AG09319 (cell line): ENCODE results near the gene PTPRN.
"Not testable (repeated sequence)": the region's sequence is repeated elsewhere in the genome, so short reads cannot be mapped to it uniquely, and the experiment has no call there.

Experiments
- DNase-seq: peaks from one replicate; pipeline ENCODE4 v3.0.0-alpha.2; 2010; ENCODE audit warnings: low read depth; ENCODE audit errors: extremely low read depth
- TF ChIP-seq, protein P1 (sequence below): IDR thresholded peaks from 2 replicates; pipeline ENCODE4 v1.5.1; 2011; ENCODE audit warnings: low read depth, mild to moderate bottlenecking, inconsistent platforms, low read length, moderate library complexity

Gene PTPRN

DNA sequence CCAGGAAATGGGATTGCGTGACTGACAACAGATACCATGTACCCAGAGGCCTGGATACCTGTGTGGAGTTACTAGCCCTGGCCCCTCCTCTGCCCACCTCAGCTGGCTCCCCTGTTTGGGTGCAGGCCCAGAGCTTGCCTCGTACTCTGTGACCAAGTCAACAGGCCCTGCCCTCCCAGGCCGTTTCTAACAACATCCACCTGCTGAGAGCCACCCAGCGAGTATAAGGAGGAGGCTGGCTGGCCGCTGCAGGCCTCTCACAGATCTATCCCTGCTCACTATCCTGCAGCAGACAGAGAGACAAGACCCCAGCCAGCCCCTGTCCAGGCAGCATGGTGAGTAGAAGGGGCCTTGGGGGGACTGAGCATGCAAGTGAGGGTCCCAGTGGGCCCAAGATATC, 43.0 kb downstream of the PTPRN start:
- TF ChIP-seq, protein P1, sequence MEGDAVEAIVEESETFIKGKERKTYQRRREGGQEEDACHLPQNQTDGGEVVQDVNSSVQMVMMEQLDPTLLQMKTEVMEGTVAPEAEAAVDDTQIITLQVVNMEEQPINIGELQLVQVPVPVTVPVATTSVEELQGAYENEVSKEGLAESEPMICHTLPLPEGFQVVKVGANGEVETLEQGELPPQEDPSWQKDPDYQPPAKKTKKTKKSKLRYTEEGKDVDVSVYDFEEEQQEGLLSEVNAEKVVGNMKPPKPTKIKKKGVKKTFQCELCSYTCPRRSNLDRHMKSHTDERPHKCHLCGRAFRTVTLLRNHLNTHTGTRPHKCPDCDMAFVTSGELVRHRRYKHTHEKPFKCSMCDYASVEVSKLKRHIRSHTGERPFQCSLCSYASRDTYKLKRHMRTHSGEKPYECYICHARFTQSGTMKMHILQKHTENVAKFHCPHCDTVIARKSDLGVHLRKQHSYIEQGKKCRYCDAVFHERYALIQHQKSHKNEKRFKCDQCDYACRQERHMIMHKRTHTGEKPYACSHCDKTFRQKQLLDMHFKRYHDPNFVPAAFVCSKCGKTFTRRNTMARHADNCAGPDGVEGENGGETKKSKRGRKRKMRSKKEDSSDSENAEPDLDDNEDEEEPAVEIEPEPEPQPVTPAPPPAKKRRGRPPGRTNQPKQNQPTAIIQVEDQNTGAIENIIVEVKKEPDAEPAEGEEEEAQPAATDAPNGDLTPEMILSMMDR = no peak
- no peak for DNase-seq

DNA sequence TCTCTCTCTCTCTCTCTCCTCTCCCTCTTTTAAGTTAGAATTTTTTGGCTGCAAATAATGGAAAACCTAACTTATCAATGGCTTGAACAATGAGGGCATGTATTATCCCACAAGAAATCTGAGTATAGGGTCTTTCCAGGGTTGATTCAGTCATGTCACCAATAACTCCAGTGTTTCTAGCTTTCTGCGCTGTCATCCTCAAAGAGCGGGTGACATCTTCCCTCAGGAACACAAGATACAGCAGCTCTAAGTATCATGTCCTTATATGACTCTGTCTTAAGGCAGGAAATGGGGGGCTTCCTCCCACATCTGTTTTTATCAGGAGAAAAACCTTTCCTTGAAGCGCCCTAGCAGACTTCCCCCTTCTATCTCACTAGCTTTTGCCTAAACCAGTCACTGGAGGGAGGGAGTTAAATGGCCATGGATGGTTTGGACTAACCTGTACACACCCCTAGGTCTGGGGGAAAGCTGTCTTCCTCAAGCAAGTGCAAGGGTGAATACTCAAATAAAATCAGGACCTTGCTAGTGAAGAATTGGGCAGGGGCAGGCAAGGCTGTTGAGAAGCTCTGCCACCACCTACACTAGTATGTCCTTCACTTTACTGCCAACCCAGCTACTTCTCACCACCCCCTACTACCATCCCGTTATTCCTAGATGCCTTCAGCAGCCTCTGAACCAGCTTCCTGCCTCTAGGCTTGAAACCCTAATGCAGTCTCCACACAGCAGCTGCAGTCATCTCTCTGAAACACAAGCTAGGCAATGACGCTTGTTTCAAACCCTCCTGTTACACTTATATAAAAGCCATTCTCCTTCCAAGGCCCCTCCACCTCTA, 48.0 kb downstream of the PTPRN start:
- DNase-seq = no peak
- TF ChIP-seq, protein P1 = no peak

- DNase-seq = not testable (repeated sequence)
Observed at GRCh38 chr2:219258942-219259341, 50.3 kb downstream of the PTPRN start.

DNA sequence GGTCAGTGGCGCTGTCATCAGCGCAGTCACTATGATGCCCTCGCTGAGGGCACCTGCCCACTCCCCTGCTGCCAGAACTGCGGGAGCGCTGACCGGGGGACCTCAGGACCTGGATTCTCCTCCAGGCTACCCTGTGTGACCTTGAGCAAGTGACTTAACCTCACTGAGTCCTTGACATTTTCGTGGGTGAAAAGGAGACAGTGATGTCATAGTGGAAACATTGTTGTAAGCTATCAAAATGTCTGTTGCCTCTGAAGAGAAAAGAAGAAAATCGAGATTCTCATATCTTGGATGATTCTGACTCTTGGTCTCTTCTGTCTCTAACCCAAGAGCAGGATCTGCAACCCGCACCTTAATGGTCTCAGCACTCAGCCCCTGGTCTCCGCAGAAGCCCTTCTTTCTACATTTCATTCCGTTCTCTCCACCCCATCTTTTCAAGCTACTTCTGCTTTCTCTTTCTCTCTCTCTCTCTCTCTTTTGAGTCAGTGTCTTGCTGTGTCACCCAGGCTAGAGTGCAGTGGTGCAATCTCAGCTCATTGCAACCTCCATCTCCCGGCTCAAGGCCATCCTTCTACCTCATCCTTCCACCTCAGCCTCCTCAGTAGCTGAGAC, 54.5 kb downstream of the PTPRN start:
- no peak for DNase-seq
- TF ChIP-seq, protein P1 = no peak

DNA sequence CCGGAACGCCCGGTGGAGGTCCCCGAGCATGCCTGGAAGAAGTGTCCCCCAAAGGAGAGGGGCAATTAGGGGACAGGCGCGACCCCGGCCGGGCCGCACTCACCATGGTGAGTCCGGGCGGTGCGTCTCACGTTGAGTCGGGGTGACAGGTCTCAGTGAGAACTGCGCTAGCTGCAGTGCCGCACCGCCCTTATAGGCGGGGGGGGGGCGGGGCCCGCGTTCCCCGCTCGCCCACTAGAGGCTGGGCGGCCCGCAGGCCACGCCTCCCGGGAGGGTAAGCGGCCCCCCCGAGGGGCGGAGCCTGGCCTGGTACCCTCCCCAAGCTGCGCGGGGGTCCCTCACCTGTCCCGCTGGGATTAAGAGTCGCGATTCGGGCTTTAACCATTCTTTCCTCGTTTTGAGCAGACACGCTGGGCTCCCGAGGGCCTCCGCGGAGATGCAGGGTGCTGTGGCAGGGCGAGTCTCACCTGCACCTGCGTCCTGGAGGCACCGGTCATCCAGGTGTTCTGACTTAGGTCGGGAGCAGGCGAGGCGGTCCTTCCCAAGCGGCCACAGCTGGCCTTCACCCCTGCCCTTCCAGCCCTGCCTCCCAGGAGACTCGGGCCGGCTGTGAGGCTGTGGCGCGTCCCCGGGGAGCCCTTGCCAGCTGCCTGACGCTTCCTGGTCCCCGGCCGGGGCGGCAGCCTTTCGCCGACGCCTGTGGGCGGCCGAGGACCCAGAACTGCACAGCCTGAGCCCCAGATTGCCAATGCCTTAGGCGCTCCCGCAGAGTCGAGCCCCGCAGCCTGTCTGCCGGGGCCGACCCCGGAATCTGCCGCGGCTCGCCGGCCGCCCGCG, 55.2 kb downstream of the PTPRN start, which contains the start of gene TUBA4A:
TUBA4A (minus strand) TSS at position 166 of the 837 bp plus-strand sequence; CDS start at position 106, 60 bp downstream.
- no peak for DNase-seq
- TF ChIP-seq, protein P1 = no peak

GRCh38 chr2:219252900-219253752, 56.1 kb downstream of the PTPRN start, which contains the start of gene TUBA4B:
Gene TUBA4B, plus strand, starts transcription at chr2:219253243. Its CDS starts 165 bp downstream, at chr2:219253408.
- no peak for DNase-seq
- TF ChIP-seq, protein P1 = no peak

- no peak for DNase-seq
- TF ChIP-seq, protein P1 = no peak
Observed at GRCh38 chr2:219252570-219252899, 56.7 kb downstream of the PTPRN start.
